Smooth muscle cell (in vitro differentiated cells): ENCODE data around the gene BRINP2. TPM values are rescaled to one million over a fixed set of nuclear protein-coding genes. Genes with fewer than 3 reads are reported as not detected.

Experiments
- DNase-seq: peaks from one replicate; lab custom pipeline; 2025; ENCODE audit not compliant: unreplicated experiment; lab: John Stamatoyannopoulos, UW
- H2AFZ ChIP-seq: fragments of 200-600 bp; sonication (generic); 2 replicates; pipeline ENCODE4 v1.6.0; 2016; ENCODE audit warnings: antibody characterized with exemption, low read depth, mild to moderate bottlenecking
- H3F3A ChIP-seq: fragments of 200-600 bp; sonication (generic); 2 replicates; pipeline ENCODE4 v1.6.0; 2017; ENCODE audit warnings: antibody characterized with exemption, low read depth
- H3K27ac ChIP-seq: fragments of 200-600 bp; sonication (generic); 2 replicates; pipeline ENCODE4 v1.5.1; 2016; ENCODE audit warnings: low read depth, mild to moderate bottlenecking
- H3K27me3 ChIP-seq: fragments of 200-600 bp; sonication (generic); 2 replicates; pipeline ENCODE4 v1.6.1; 2016; ENCODE audit warnings: low read depth, mild to moderate bottlenecking
- H3K36me3 ChIP-seq: fragments of 200-600 bp; sonication (generic); 2 replicates; pipeline ENCODE4 v1.5.1; 2016; ENCODE audit warnings: low read depth
- H3K4me1 ChIP-seq: fragments of 200-600 bp; sonication (generic); 2 replicates; pipeline ENCODE4 v1.5.1; 2016; ENCODE audit warnings: low read depth
- H3K4me2 ChIP-seq: fragments of 200-600 bp; sonication (generic); 2 replicates; pipeline ENCODE4 v1.6.0; 2016; ENCODE audit warnings: mild to moderate bottlenecking
- H3K4me3 ChIP-seq: fragments of 200-600 bp; sonication (generic); 2 replicates; pipeline ENCODE4 v1.5.1; 2016; ENCODE audit warnings: mild to moderate bottlenecking
- H3K79me2 ChIP-seq: fragments of 200-600 bp; sonication (generic); 2 replicates; pipeline ENCODE4 v1.6.0; 2016; ENCODE audit warnings: low read depth, mild to moderate bottlenecking
- H3K9ac ChIP-seq: fragments of 200-600 bp; sonication (generic); 2 replicates; pipeline ENCODE4 v1.6.0; 2016; ENCODE audit warnings: low read depth
- H3K9me3 ChIP-seq: fragments of 200-600 bp; sonication (generic); replicated peaks from 2 replicates; pipeline ENCODE4 v1.5.1; 2016; ENCODE audit warnings: low read depth
- H4K20me1 ChIP-seq: fragments of 200-600 bp; sonication (generic); 2 replicates; pipeline ENCODE4 v1.6.0; 2016; ENCODE audit warnings: low read depth
- WGBS: methylation state at CpG from one replicate; pipeline ENCODE4 v1.1.7; 2016; ENCODE audit warnings: low lambda C conversion rate; 5-methylcytosine and 5-hydroxymethylcytosine counted together
- polyA plus RNA-seq: library from polyadenylated mRNA; unstranded; fragments of >200 nt; fragmentation: Nextera tagmentation; extraction: Ambion mirVana; gene quantifications from 2 replicates; pipeline ENCODE4 v1.2.1, GENCODE V29; 2016
- total RNA-seq: library from RNA; depleted of rRNA; stranded (reverse); fragments of >200 nt; gene quantifications from 2 replicates; pipeline ENCODE4 v1.2.3, GENCODE V29; 2014
- TF ChIP-seq, protein P1 (sequence below): fragments of 200-600 bp; sonication (generic); IDR thresholded peaks from 2 replicates; pipeline ENCODE4 v1.5.1; 2017; ENCODE audit warnings: borderline replicate concordance, mild to moderate bottlenecking, antibody characterized with exemption; ENCODE audit not compliant: insufficient read depth, poor library complexity, severe bottlenecking

Gene BRINP2
- total and polyA plus RNA-seq, 2 experiments from 2014 or later = not detected

DNA sequence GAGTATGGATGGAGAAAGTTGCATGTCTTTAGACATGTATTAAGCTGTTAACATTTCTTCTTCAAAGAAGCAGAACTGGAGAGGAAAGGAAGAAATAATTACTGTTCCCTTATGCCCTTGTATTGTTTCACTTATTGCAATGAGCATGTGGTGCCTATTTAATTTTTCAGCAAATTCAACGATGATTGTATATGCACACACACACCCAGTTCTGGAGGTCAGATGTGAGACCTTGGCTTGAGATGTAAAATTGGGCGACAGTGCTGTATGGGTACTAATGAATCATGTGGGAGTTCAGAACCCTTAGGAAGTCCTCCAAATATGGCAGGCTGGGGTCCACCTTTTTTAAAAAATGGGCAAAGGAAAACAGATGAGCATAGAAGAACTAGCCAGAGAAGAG, 27.5 kb downstream of the BRINP2 start:
- Histone ChIP-seq H4K20me1 (no peaks in the 10 kb centered on the region), H2AFZ (no peak overlapping the region), H3K4me1 (no peaks in the 10 kb centered on the region), H3K9ac (no peak overlapping the region), H3K27ac (no peak overlapping the region), H3K4me3 (no peak overlapping the region), H3K79me2 (no peaks in the 10 kb centered on the region), H3K36me3 (no peaks in the 10 kb centered on the region), H3K4me2 (no peak overlapping the region), H3K9me3 (no peaks in the 10 kb centered on the region), H3F3A (no peaks in the 10 kb centered on the region), H3K27me3 (peaks cover 24% of the 10 kb centered on the region)
- DNase-seq = no peak
- WGBS = 91% methylated on average over 2 of the region's 2 CpGs
- TF ChIP-seq, protein P1, sequence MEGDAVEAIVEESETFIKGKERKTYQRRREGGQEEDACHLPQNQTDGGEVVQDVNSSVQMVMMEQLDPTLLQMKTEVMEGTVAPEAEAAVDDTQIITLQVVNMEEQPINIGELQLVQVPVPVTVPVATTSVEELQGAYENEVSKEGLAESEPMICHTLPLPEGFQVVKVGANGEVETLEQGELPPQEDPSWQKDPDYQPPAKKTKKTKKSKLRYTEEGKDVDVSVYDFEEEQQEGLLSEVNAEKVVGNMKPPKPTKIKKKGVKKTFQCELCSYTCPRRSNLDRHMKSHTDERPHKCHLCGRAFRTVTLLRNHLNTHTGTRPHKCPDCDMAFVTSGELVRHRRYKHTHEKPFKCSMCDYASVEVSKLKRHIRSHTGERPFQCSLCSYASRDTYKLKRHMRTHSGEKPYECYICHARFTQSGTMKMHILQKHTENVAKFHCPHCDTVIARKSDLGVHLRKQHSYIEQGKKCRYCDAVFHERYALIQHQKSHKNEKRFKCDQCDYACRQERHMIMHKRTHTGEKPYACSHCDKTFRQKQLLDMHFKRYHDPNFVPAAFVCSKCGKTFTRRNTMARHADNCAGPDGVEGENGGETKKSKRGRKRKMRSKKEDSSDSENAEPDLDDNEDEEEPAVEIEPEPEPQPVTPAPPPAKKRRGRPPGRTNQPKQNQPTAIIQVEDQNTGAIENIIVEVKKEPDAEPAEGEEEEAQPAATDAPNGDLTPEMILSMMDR = no peak

- no peak overlapping the region for H3K27ac ChIP-seq
- no peak overlapping the region for H3K4me2 ChIP-seq
- H4K20me1 ChIP-seq = no peaks in the 10 kb centered on the region
- no peaks in the 10 kb centered on the region for H3K4me1 ChIP-seq
- peaks cover 7% of the 10 kb centered on the region for H3K27me3 ChIP-seq
- DNase-seq = no peak
- no peaks in the 10 kb centered on the region for H3K9me3 ChIP-seq
- no peak overlapping the region for H2AFZ ChIP-seq
- TF ChIP-seq, protein P1 = no peak
- 79% methylated on average over 4 of the region's 4 CpGs for WGBS
- H3K9ac ChIP-seq = no peak overlapping the region
- H3F3A ChIP-seq = no peaks in the 10 kb centered on the region
- no peaks in the 10 kb centered on the region for H3K36me3 ChIP-seq
- no peaks in the 10 kb centered on the region for H3K79me2 ChIP-seq
- H3K4me3 ChIP-seq = no peak overlapping the region
Measured at GRCh38 chr1:177200290-177200689, 29.5 kb downstream of the BRINP2 start.

DNA sequence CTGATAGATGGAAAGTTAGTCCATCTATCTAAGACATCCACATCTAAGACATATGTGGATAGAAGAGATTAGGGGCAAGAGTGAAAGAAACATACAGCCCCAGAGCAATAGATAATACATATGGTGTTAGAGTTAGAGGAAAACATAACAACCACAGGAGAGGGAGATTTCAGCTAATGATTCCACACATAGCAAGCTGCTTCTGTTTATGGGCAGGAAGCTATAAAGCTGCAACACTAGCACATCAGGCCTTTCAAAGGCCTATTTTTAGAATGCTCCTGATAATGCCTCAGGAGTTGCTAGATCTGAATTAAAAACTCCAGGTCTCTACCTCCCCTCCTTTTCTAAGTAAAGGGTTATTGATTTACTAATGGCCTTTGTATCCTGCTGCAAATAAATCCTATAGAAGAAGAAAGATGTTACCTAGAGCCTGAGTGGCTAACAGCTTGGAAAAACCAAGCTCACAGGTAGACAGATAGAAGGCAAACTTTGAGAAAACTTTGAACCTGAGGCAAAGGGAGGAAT, 36.1 kb downstream of the BRINP2 start:
- no peak overlapping the region for H3K4me3 ChIP-seq
- no peak overlapping the region for H3K4me2 ChIP-seq
- peak overlapping the region; percentile 17 for H3K27ac ChIP-seq
- H3K27me3 ChIP-seq = no peaks in the 10 kb centered on the region
- H3K9me3 ChIP-seq = no peaks in the 10 kb centered on the region
- no peak for DNase-seq
- no peaks in the 10 kb centered on the region for H3K4me1 ChIP-seq
- no peaks in the 10 kb centered on the region for H3K36me3 ChIP-seq
- no peak overlapping the region for H3K9ac ChIP-seq
- TF ChIP-seq, protein P1 = no peak
- no peaks in the 10 kb centered on the region for H3F3A ChIP-seq
- no peak overlapping the region for H2AFZ ChIP-seq
- no peaks in the 10 kb centered on the region for H3K79me2 ChIP-seq
- no peaks in the 10 kb centered on the region for H4K20me1 ChIP-seq

GRCh38 chr1:177208920-177209319, 38.2 kb downstream of the BRINP2 start:
- no peaks in the 10 kb centered on the region for H3K9me3 ChIP-seq
- no peak overlapping the region for H3K9ac ChIP-seq
- TF ChIP-seq, protein P1 = no peak
- no peaks in the 10 kb centered on the region for H3F3A ChIP-seq
- H2AFZ ChIP-seq = no peak overlapping the region
- no peaks in the 10 kb centered on the region for H3K27me3 ChIP-seq
- H3K4me1 ChIP-seq = no peaks in the 10 kb centered on the region
- DNase-seq = no peak
- no peak overlapping the region for H3K4me2 ChIP-seq
- no peak overlapping the region for H3K4me3 ChIP-seq
- no peak overlapping the region for H3K27ac ChIP-seq
- no peaks in the 10 kb centered on the region for H3K79me2 ChIP-seq
- H4K20me1 ChIP-seq = no peaks in the 10 kb centered on the region
- H3K36me3 ChIP-seq = no peaks in the 10 kb centered on the region
- 72% methylated on average over 4 of the region's 4 CpGs for WGBS
